GM12878 (cell line): Measurements from ENCODE around the gene MACROD2. TPM values are rescaled to one million over a fixed set of nuclear protein-coding genes. Genes with fewer than 3 reads are reported as not detected.

Experiments used
- ATAC-seq: fragments of 200-7000 bp; cut with Tn5 transposase; 3 replicates; pipeline ENCODE4 v1.9.1; 2020; ENCODE audit warnings: mild to moderate bottlenecking, moderate library complexity
- BruUV-seq: library from RNA; stranded (reverse); fragments of 400-500 nt; replicated peaks from 2 replicates; lab custom pipeline; 2021; lab: Mats Ljungman, UMichigan
- CTCF ChIA-PET: fragments of 300-600 bp; sonication (Branson Sonifier 250); formaldehyde crosslinking; extraction: SDS; loops from one replicate; lab custom pipeline; 2021; ENCODE audit warnings: inconsistent platforms; lab: Yijun Ruan, JAX
- POLR2A ChIA-PET: fragments of 350-600 bp; formaldehyde crosslinking; extraction: SDS; loops from one replicate; lab custom pipeline; 2021; ENCODE audit warnings: inconsistent platforms; lab: Charles Lee
- RAD21 ChIA-PET: fragments of 300-600 bp; sonication (Branson Sonifier 250); formaldehyde crosslinking; loops from one replicate; lab custom pipeline; 2023; ENCODE audit warnings: antibody characterized with exemption; ENCODE audit not compliant: unreplicated experiment; lab: Charles Lee
- SMC1A ChIA-PET: fragments of 300-600 bp; sonication (Branson Sonifier 250); formaldehyde crosslinking; loops from one replicate; lab custom pipeline; 2023; ENCODE audit not compliant: unreplicated experiment, uncharacterized antibody; lab: Charles Lee
- DNase-seq: peaks from one replicate; pipeline ENCODE4 v3.0.0-alpha.2; 2011; ENCODE audit warnings: low read depth, low spot score
- FAIRE-seq: peaks from 3 replicates; lab custom pipeline; 2011; peaks lifted over from hg19 to GRCh38; lab: Jason Lieb, UNC
- H2AFZ ChIP-seq: 2 replicates; pipeline ENCODE4 v1.6.0; 2011; ENCODE audit warnings: low read depth, low read length, control low read depth; ENCODE audit not compliant: control insufficient read depth
- H3K27ac ChIP-seq: 2 replicates; pipeline ENCODE4 v1.5.1; 2011; ENCODE audit warnings: control low read depth; ENCODE audit not compliant: control insufficient read depth, insufficient read depth
- H3K27me3 ChIP-seq, 2 experiments: replicated peaks in 1 of 2; 2 replicates each; pipeline versions ENCODE4 v1.6.0 to v1.6.1; 2011; ENCODE audit warnings: low read length in 1 of 2; ENCODE audit not compliant: control insufficient read depth in 2 of 2, insufficient read depth in 2 of 2
- H3K36me3 ChIP-seq, 2 experiments: 2 replicates each; pipeline ENCODE4 v1.5.1; 2011; ENCODE audit warnings: low read length in 1 of 2; ENCODE audit not compliant: control insufficient read depth in 2 of 2, insufficient read depth in 2 of 2
- H3K4me1 ChIP-seq: 2 replicates; pipeline ENCODE4 v1.6.1; 2011; ENCODE audit warnings: mild to moderate bottlenecking, low read length, moderate library complexity, mixed read lengths; ENCODE audit not compliant: control insufficient read depth, insufficient read depth
- H3K4me2 ChIP-seq: 2 replicates; pipeline ENCODE4 v1.6.0; 2011; ENCODE audit warnings: control low read depth; ENCODE audit not compliant: control insufficient read depth, insufficient read depth
- H3K4me3 ChIP-seq: fragments of 200-600 bp; sonication (generic); 2 replicates; pipeline ENCODE4 v1.5.1; 2016
- H3K79me2 ChIP-seq: 2 replicates; pipeline ENCODE4 v1.6.0; 2011; ENCODE audit warnings: low read length; ENCODE audit not compliant: control insufficient read depth, insufficient read depth
- H3K9ac ChIP-seq: 2 replicates; pipeline ENCODE4 v1.8.0; 2011; ENCODE audit warnings: low read length, control low read depth, mixed read lengths; ENCODE audit not compliant: control insufficient read depth, insufficient read depth
- H3K9me3 ChIP-seq: replicated peaks from 3 replicates; pipeline ENCODE4 v1.5.1; 2011; ENCODE audit warnings: mild to moderate bottlenecking, low read length; ENCODE audit not compliant: control insufficient read depth, insufficient read depth
- H4K20me1 ChIP-seq: 2 replicates; pipeline ENCODE4 v1.6.0; 2011; ENCODE audit not compliant: control insufficient read depth, insufficient read depth
- EGR1 ChIP-seq, 2 experiments: IDR thresholded peaks; 1 replicate in 1 of 2; 2 replicates in 1 of 2; pipeline ENCODE4 v1.6.1; 2011 to 2012; ENCODE audit warnings: low read depth in 2 of 2, low read length in 2 of 2, borderline replicate concordance in 1 of 2, mild to moderate bottlenecking in 1 of 2, moderate library complexity in 1 of 2
- HSF1 ChIP-seq: fragments of 150-350 bp; IDR thresholded peaks from 2 replicates; pipeline ENCODE4 v1.6.1; 2014; ENCODE audit warnings: mild to moderate bottlenecking, low read depth, low read length
- IRF3 ChIP-seq: fragments of 450-650 bp; IDR thresholded peaks from 2 replicates; pipeline ENCODE4 v1.6.1; 2014; ENCODE audit warnings: mild to moderate bottlenecking
- KDM1A ChIP-seq: fragments of 200-600 bp; sonication (generic); IDR thresholded peaks from 2 replicates; pipeline ENCODE4 v1.6.1; 2016; ENCODE audit warnings: borderline replicate concordance
- NR2C1 ChIP-seq: fragments of 450-650 bp; IDR thresholded peaks from 2 replicates; pipeline ENCODE4 v1.6.1; 2017; ENCODE audit warnings: antibody characterized with exemption, mild to moderate bottlenecking, moderate library complexity
- PML ChIP-seq: IDR thresholded peaks from 2 replicates; pipeline ENCODE4 v1.6.1; 2012; ENCODE audit warnings: low read length, inconsistent platforms
- POU2F2 ChIP-seq: IDR thresholded peaks from 3 replicates; pipeline ENCODE4 v1.6.1; 2011; ENCODE audit warnings: low read depth, mild to moderate bottlenecking, low read length, borderline replicate concordance
- YY1 ChIP-seq: IDR thresholded peaks from 2 replicates; pipeline ENCODE4 v1.6.1; 2011; ENCODE audit warnings: low read depth, mild to moderate bottlenecking, low read length
- WGBS: methylation state at CpG from one replicate; pipeline ENCODE4 v1.1.6; 2016; ENCODE audit warnings: low lambda C conversion rate; ENCODE audit not compliant: insufficient replicate concordance, insufficient coverage; ENCODE audit errors: missing lambda C conversion rate; 5-methylcytosine and 5-hydroxymethylcytosine counted together
- in situ Hi-C: fragments of 300-500 bp; cut with MboI; formaldehyde crosslinking; loops from 9 replicates; pipeline ENCODE4 v1.14.3; 2018; ENCODE audit warnings: mixed read lengths
- intact Hi-C: fragments of 100-400 bp; cut with micrococcal nuclease; formaldehyde crosslinking; loops from one replicate; pipeline ENCODE4 v1.14.2; 2022; ENCODE audit not compliant: unreplicated experiment
- polyA plus RNA-seq, 11 experiments: library from polyadenylated mRNA; depleted of rRNA in 4 of 11; unstranded in 6 of 11; stranded (reverse) in 5 of 11; fragments of >200 nt; fragmentation: Nextera tagmentation in 4 of 11; fragmentation: Illumina TruSeq in 1 of 11; extraction: Ambion mirVana in 4 of 11; extraction: Trizol in 1 of 11; gene quantifications; 1 replicate in 1 of 11; 2 replicates in 10 of 11; pipeline versions ENCODE4 v1.2.1 to v1.2.3, GENCODE V29; 2011 to 2016; ENCODE audit warnings: inconsistent platforms in 2 of 11, missing spikeins in 2 of 11, low read depth in 1 of 11
- total RNA-seq, 4 experiments: library from RNA; depleted of rRNA in 3 of 4; stranded (reverse); fragments of >200 nt in 3 of 4; fragmentation: Illumina TruSeq in 1 of 4; extraction: Trizol in 1 of 4; gene quantifications; 2 replicates each; pipeline versions ENCODE4 v1.2.1 to v1.2.3, GENCODE V29; 2013 to 2021
- TF ChIP-seq, protein P1 (sequence below): fragments of 450-650 bp; IDR thresholded peaks from 2 replicates; pipeline ENCODE4 v1.6.1; 2017; ENCODE audit warnings: borderline replicate concordance

The MACROD2 gene
- total and polyA plus RNA-seq, 10 of the 15 experiments (the other 5 are each of a cell fraction or from before 2014, with no cell fraction given), result 1.1 to 21.5 (median 2.2) TPM

DNA sequence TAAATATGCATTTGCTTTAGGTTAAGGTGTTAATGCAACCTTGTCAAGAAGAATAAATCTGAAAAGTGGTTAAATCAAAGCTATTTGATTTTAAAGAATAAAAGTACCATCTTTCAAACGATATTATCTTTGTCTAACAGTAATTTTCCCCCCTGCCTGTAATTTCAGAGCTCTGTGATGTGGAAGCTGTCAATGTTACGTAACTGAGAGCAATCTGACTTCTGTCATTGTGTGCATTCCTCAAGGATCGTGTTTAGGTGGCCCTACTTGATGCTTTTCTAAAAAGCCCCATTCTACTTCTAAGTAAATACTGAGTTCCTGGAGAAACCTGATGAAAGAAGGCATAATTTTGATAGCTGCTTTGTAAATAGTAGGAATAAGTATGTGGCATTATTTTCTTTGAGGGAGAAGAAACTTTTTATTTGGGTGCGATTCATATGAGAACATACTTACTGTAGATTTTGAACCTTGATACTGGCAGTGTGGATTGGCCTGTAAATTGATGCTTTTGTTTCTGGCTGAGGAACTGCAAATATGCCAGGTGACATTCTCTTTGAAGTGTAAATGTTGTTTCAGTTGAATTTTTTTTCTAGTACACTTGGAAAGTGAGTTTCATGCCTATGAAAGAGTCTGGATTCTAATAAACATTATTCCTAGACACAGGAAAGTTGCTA, 871.7 kb downstream of the MACROD2 start:
- RAD21 ChIA-PET, result interaction anchor here (1.3 kb wide), 1 partner anchor 34 kb away, joined by 4 read pairs; no protein-coding TSS in a partner anchor
- intact Hi-C loops, result no loop called here
- Histone ChIP-seq H3K27ac (no peak overlapping the region), H3K9me3 (no peaks in the 10 kb centered on the region; the same call in 2 of the 3 replicates), H3K27me3 (no peaks in the 10 kb centered on the region), H2AFZ (no peak overlapping the region), H3K4me3 (no peak overlapping the region), H3K79me2 (no peaks in the 10 kb centered on the region), H3K4me1 (peaks cover 4% of the 10 kb centered on the region), H4K20me1 (no peaks in the 10 kb centered on the region), H3K4me2 (no peak overlapping the region), H3K36me3 (no peaks in the 10 kb centered on the region), H3K9ac (no peak overlapping the region)
- no peak for TF ChIP-seq NR2C1
- TF ChIP-seq EGR1 (IDR thresholded peaks at IDR 0.05; ENCODE audit: borderline replicate concordance in 1 of 2, low read depth in 2 of 2, low read length in 2 of 2), result no peak
- no peak for TF ChIP-seq KDM1A
- no peak for TF ChIP-seq YY1
- no peak for TF ChIP-seq PML
- TF ChIP-seq, protein P1, sequence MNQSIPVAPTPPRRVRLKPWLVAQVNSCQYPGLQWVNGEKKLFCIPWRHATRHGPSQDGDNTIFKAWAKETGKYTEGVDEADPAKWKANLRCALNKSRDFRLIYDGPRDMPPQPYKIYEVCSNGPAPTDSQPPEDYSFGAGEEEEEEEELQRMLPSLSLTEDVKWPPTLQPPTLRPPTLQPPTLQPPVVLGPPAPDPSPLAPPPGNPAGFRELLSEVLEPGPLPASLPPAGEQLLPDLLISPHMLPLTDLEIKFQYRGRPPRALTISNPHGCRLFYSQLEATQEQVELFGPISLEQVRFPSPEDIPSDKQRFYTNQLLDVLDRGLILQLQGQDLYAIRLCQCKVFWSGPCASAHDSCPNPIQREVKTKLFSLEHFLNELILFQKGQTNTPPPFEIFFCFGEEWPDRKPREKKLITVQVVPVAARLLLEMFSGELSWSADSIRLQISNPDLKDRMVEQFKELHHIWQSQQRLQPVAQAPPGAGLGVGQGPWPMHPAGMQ, result no peak
- no peak for TF ChIP-seq HSF1
- no peak for TF ChIP-seq IRF3
- no peak for TF ChIP-seq POU2F2
- SMC1A ChIA-PET, result interaction anchor here (1.2 to 2.7 kb wide), 2 partner anchors 12 to 34 kb away, joined by 3 to 10 read pairs; no protein-coding TSS in a partner anchor
- no TSS peak for BruUV-seq
- FAIRE-seq, result no peak
- in situ Hi-C loops, result no loop called here
- 38% methylated on average over 4 of the region's 4 CpGs for WGBS
- POLR2A ChIA-PET, result no interaction called here
- CTCF ChIA-PET, result no interaction called here
- ATAC-seq, result no peak
- no peak for DNase-seq
